B cell (primary cell): Measurements from ENCODE around the gene SFMBT2. TPM values are rescaled to one million over a fixed set of nuclear protein-coding genes. Genes with fewer than 3 reads are reported as not detected.

Experiments used
- ATAC-seq: fragments of 200-7000 bp; cut with Tn5 transposase; one replicate; pipeline ENCODE4 v1.10.0; 2021; ENCODE audit warnings: low read depth, mild to moderate bottlenecking, moderate number of reproducible peaks, moderate library complexity
- CTCF ChIA-PET: fragments of 350-600 bp; sonication (Branson Sonifier 250); formaldehyde crosslinking; loops from one replicate; lab custom pipeline; 2021; ENCODE audit warnings: antibody characterized with exemption, inconsistent platforms; lab: Charles Lee
- POLR2A ChIA-PET: fragments of 350-600 bp; sonication (Branson Sonifier 250); formaldehyde crosslinking; loops from one replicate; lab custom pipeline; 2021; ENCODE audit warnings: antibody characterized with exemption; lab: Charles Lee
- DNase-seq: peaks from one replicate; pipeline ENCODE4 v3.0.0; 2013
- H2AFZ ChIP-seq: 2 replicates; pipeline ENCODE4 v1.6.1; 2012; ENCODE audit warnings: mild to moderate bottlenecking, low read depth, low read length; ENCODE audit not compliant: insufficient read depth, poor library complexity, severe bottlenecking
- H3K27ac ChIP-seq, 2 donors: 1 replicate in 1 of 2; 2 replicates in 1 of 2; pipeline ENCODE4 v1.5.1; 2012 to 2013; ENCODE audit warnings: low read length in 2 of 2, mild to moderate bottlenecking in 2 of 2, moderate library complexity in 1 of 2
- H3K27me3 ChIP-seq, 4 experiments: fragments of 200-600 bp in 1 of 4; sonication (generic) in 1 of 4; replicated peaks in 1 of 4; 1 replicate in 2 of 4; 2 replicates in 2 of 4; pipeline versions ENCODE4 v1.6.1 to v1.7.0; 2013 to 2016; ENCODE audit warnings: low read length in 3 of 4, mild to moderate bottlenecking in 2 of 4, mixed read lengths in 1 of 4, moderate library complexity in 1 of 4; ENCODE audit not compliant: insufficient read depth in 4 of 4, control insufficient read depth in 3 of 4; ENCODE audit errors: control extremely low read depth in 1 of 4
- H3K36me3 ChIP-seq, 2 experiments: replicated peaks in 1 of 2; 1 replicate in 1 of 2; 2 replicates in 1 of 2; pipeline versions ENCODE4 v1.6.1 to v1.7.1; 2013; ENCODE audit warnings: low read length in 1 of 2; ENCODE audit not compliant: insufficient read depth in 2 of 2, control insufficient read depth in 1 of 2; ENCODE audit errors: control extremely low read depth in 1 of 2, extremely low read depth in 1 of 2
- H3K4me1 ChIP-seq, 2 donors: fragments of 200-600 bp in 1 of 2; sonication (generic) in 1 of 2; 1 replicate in 1 of 2; 2 replicates in 1 of 2; pipeline versions ENCODE4 v1.5.1 to v1.6.1; 2013 to 2017; ENCODE audit warnings: low read length in 2 of 2; ENCODE audit not compliant: control insufficient read depth in 2 of 2, insufficient read depth in 2 of 2
- H3K4me2 ChIP-seq: replicated peaks from 2 replicates; pipeline ENCODE3; 2012; ENCODE audit warnings: mild to moderate bottlenecking, low read depth, low read length; ENCODE audit not compliant: poor library complexity, severe bottlenecking
- H3K4me3 ChIP-seq, 5 experiments: fragments of 200-600 bp in 1 of 5; sonication (generic) in 1 of 5; 1 replicate in 3 of 5; 2 replicates in 2 of 5; pipeline versions ENCODE4 v1.5.1 to v1.7.0; 2011 to 2016; ENCODE audit warnings: low read length in 4 of 5, mild to moderate bottlenecking in 4 of 5, low read depth in 2 of 5, control low read depth in 1 of 5, moderate library complexity in 1 of 5; ENCODE audit not compliant: insufficient read depth in 1 of 5; ENCODE audit errors: control extremely low read depth in 1 of 5, extremely low read depth in 1 of 5
- H3K79me2 ChIP-seq: fragments of 200-600 bp; sonication (generic); one replicate; pipeline ENCODE4 v1.6.0; 2016; ENCODE audit warnings: low read length; ENCODE audit not compliant: control insufficient read depth, insufficient read depth
- H3K9ac ChIP-seq: fragments of 200-600 bp; sonication (generic); 2 replicates; pipeline ENCODE4 v1.6.1; 2017; ENCODE audit warnings: mild to moderate bottlenecking, low read length, moderate library complexity
- H3K9me3 ChIP-seq, 3 donors: one replicate each; pipeline versions ENCODE4 v1.6.1 to v1.7.1; 2013; ENCODE audit warnings: low read length in 2 of 3; ENCODE audit not compliant: control insufficient read depth in 2 of 3, insufficient read depth in 1 of 3; ENCODE audit errors: control extremely low read depth in 1 of 3
- H4K20me1 ChIP-seq: 2 replicates; pipeline ENCODE4 v1.6.0; 2012; ENCODE audit warnings: mild to moderate bottlenecking, low read length; ENCODE audit not compliant: insufficient read depth, control insufficient read depth, poor library complexity, severe bottlenecking
- H3K27ac Mint-ChIP-seq: one replicate; pipeline ENCODE4 v1.8.0; 2021; ENCODE audit warnings: mixed read lengths
- H3K27me3 Mint-ChIP-seq: one replicate; pipeline ENCODE4 v1.8.0; 2021; ENCODE audit warnings: mixed read lengths
- H3K4me1 Mint-ChIP-seq: one replicate; pipeline ENCODE4 v1.8.0; 2021; ENCODE audit warnings: mixed read lengths
- H3K4me3 Mint-ChIP-seq: one replicate; pipeline ENCODE4 v1.8.0; 2021; ENCODE audit warnings: mixed read lengths
- H3K9me3 Mint-ChIP-seq: one replicate; pipeline ENCODE4 v1.8.0; 2022; ENCODE audit warnings: mixed read lengths; ENCODE audit not compliant: insufficient read depth
- EZH2 ChIP-seq: IDR thresholded peaks from 2 replicates; pipeline ENCODE4 v1.6.1; 2012; ENCODE audit warnings: borderline replicate concordance, low read depth, mild to moderate bottlenecking, moderate library complexity, low read length; ENCODE audit not compliant: insufficient read depth, poor library complexity, severe bottlenecking
- WGBS: methylation state at CpG from one replicate; pipeline ENCODE4 v1.1.5; 2013; ENCODE audit warnings: missing lambda C conversion rate; ENCODE audit not compliant: insufficient coverage; 5-methylcytosine and 5-hydroxymethylcytosine counted together
- intact Hi-C: fragments of 100-400 bp; cut with micrococcal nuclease; formaldehyde crosslinking; loops from one replicate; pipeline ENCODE4 v1.10.0; 2022
- polyA plus RNA-seq: library from polyadenylated mRNA; depleted of rRNA; stranded (reverse); fragments of >200 nt; gene quantifications from 2 replicates; pipeline ENCODE4 v1.2.3, GENCODE V29; 2012
- total RNA-seq, 2 donors: library from RNA; stranded (reverse); fragments of 120-200 nt in 1 of 2; gene quantifications; 1 replicate in 1 of 2; 2 replicates in 1 of 2; pipeline versions ENCODE4 v1.2.3 to v1.2.4, GENCODE V29; 2013 to 2022
- TF ChIP-seq, protein P1 (sequence below): fragments of 200-600 bp; IDR thresholded peaks from one replicate; pipeline ENCODE4 v1.8.0; 2022; ENCODE audit warnings: antibody characterized with exemption, mild to moderate bottlenecking

Gene SFMBT2
- total and polyA plus RNA-seq, 2 donors (not counting 1 experiment from before 2014, with no cell fraction given): 2.3 to 24.0 TPM

DNA sequence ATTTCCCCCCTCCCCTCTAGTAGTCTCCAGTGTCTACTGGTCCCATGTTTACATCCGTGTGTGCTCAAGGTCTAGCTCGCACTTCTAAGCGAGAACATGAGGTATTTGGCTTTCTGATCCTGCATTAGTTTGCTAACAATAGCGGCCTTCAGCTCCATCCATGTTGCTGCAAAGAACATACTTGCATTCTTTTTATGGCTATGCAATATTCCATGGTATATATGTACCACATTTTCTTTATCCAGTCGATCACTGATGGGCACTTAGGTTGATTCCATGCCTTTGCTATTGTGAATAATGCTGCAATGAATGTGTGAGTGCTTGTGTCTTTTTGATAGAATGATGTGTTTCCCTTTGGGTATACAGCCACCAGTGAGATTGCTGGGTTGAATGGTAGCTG, 160.6 kb downstream of the SFMBT2 start:
- Mint-ChIP-seq H3K27me3 (no peaks in the 10 kb centered on the region), H3K4me3 (no peak overlapping the region), H3K4me1 (no peaks in the 10 kb centered on the region), H3K27ac (no peak overlapping the region), H3K9me3 (no peaks in the 10 kb centered on the region)
- intact Hi-C loops: no loop called here
- H3K9me3 ChIP-seq: no peaks in the 10 kb centered on the region
- no peak overlapping the region for H3K4me3 ChIP-seq
- H3K27ac ChIP-seq: no peak overlapping the region
- CTCF ChIA-PET: no interaction called here
- no peak overlapping the region for H3K4me2 ChIP-seq
- 100% methylated on average over 3 of the region's 5 CpGs for WGBS
- TF ChIP-seq, protein P1, sequence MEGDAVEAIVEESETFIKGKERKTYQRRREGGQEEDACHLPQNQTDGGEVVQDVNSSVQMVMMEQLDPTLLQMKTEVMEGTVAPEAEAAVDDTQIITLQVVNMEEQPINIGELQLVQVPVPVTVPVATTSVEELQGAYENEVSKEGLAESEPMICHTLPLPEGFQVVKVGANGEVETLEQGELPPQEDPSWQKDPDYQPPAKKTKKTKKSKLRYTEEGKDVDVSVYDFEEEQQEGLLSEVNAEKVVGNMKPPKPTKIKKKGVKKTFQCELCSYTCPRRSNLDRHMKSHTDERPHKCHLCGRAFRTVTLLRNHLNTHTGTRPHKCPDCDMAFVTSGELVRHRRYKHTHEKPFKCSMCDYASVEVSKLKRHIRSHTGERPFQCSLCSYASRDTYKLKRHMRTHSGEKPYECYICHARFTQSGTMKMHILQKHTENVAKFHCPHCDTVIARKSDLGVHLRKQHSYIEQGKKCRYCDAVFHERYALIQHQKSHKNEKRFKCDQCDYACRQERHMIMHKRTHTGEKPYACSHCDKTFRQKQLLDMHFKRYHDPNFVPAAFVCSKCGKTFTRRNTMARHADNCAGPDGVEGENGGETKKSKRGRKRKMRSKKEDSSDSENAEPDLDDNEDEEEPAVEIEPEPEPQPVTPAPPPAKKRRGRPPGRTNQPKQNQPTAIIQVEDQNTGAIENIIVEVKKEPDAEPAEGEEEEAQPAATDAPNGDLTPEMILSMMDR: no peak
- no peak for TF ChIP-seq EZH2
- POLR2A ChIA-PET: no interaction called here
- H3K27me3 ChIP-seq: no peaks in the 10 kb centered on the region
- no peak overlapping the region for H2AFZ ChIP-seq
- H4K20me1 ChIP-seq: no peaks in the 10 kb centered on the region
- H3K36me3 ChIP-seq: peaks cover 0 to 9% of the 10 kb centered on the region in 2 experiments
- no peaks in the 10 kb centered on the region for H3K4me1 ChIP-seq
- no peak overlapping the region for H3K9ac ChIP-seq
- DNase-seq (no peak), ATAC-seq (no peak)
- H3K79me2 ChIP-seq: no peaks in the 10 kb centered on the region

DNA sequence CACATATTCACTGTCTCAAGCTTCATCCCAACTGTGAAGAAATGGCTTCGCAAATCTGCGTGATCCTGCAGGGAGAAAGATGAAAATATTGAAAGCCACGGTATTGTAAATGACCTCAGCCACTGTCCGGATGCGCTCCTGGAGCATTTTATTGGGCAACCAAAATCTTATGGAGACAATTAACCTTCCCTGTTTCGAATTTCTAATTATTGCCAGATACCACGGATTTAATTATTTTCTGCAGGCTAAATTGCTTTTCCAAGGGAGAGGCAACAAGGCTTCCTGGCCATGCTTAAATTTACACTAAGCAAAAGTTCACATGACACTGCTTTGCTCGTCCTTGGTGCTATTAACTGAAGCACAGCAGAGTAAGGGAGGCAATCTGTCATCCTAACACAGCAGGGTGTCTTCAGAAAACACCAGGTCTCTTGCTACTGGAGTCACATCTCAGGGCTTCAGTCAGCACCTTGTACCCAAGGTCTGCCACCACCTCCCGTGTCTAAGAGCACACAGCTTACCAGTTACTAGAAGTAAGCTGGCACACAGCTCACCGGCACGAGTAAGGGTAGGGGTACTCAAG, 162.2 kb downstream of the SFMBT2 start:
- ChIA-PET POLR2A (no interaction called here), CTCF (no interaction called here)
- no peaks in the 10 kb centered on the region for H3K9me3 ChIP-seq
- H3K27me3 ChIP-seq: no peaks in the 10 kb centered on the region
- H2AFZ ChIP-seq: no peak overlapping the region
- peaks cover 0 to 9% of the 10 kb centered on the region in 2 experiments for H3K36me3 ChIP-seq
- TF ChIP-seq EZH2: no peak
- TF ChIP-seq, protein P1: no peak
- intact Hi-C loops: no loop called here
- Mint-ChIP-seq H3K4me1 (peaks cover 11% of the 10 kb centered on the region), H3K27me3 (no peaks in the 10 kb centered on the region), H3K4me3 (no peak overlapping the region), H3K9me3 (no peaks in the 10 kb centered on the region), H3K27ac (no peak overlapping the region)
- H3K27ac ChIP-seq: no peak overlapping the region
- no peak overlapping the region for H3K4me2 ChIP-seq
- DNase-seq (no peak), ATAC-seq (no peak)
- H3K4me3 ChIP-seq: no peak overlapping the region
- H4K20me1 ChIP-seq: no peaks in the 10 kb centered on the region
- WGBS: 98% methylated on average over 7 of the region's 11 CpGs
- peaks cover 10 to 11% of the 10 kb centered on the region in 2 donors for H3K4me1 ChIP-seq
- no peaks in the 10 kb centered on the region for H3K79me2 ChIP-seq
- H3K9ac ChIP-seq: no peak overlapping the region
